ENCODE data around the gene UBAP1.
"Not testable (repeated sequence)": the region's sequence is repeated elsewhere in the genome, so short reads cannot be mapped to it uniquely, and the experiment has no call there.

UBAP1 gene

DNA sequence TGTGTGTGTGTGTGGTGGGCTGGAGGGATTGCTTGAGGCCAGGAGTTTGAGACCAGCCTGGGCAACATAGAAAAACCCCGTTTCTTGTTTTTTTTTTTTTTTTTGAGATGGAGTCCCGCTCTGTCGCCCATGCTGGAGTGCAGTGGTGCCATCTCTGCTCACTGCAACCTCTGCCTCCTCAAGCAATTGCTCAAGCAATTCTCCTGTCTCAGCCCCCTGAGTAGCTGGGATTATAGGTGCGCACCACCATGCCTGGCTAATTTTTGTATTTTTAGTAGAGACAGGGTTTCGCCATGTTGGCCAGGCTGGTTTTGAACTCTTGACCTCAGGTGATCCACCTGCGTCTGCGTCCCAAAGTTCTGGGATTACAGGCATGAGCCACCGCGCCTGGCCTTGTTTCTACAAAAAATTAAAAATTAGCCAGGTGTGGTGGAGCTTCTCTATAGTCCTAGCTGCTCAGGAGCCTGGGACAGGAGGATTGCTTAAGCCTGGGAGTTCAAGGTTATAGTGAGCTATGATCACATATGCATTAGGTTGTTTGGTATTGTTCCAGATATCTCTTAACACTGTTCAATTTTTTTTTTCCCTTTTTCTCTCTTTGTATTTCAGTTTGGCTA is 47.4 kb downstream of the UBAP1 start:
- DNase-seq: not testable (repeated sequence)

DNA sequence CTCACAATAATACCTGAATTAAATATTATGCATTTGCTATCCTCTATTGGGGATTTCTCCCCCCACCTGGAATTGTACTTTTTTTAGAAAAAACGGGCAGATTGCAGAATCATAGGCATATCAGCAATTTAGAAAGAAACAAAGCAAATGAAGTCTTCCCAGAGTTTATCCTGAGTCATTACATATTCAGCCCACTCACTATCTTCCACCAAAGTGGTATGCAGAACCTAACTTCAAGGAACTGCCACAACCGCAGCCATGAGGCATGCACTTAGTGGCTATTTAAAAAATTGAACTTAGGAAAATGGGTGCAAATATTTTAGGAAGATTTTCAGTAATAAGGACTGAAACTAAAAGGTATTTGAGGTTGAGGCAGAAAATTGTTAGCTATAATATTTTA is 48.6 kb downstream of the UBAP1 start:
- DNase-seq: no peak

DNA sequence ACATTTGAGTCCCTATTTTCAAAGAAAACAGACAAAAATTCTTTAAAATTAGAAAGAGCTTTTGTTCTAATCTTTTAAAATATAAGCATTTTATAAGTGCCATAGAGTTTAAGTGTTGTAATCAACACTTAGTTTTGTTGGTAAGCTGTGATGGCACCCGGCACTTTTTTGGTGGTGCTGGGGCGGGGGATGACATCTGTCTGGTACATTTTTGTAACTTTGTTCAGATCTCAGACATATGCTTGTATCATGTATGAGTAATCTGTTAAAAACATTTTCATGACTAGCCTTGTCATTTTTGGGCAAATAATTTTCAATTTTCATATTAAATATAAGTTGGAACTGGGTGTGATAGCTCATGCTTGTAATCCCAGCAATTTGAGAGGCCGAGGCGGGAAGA is 51.7 kb downstream of the UBAP1 start:
- no peak for DNase-seq

DNA sequence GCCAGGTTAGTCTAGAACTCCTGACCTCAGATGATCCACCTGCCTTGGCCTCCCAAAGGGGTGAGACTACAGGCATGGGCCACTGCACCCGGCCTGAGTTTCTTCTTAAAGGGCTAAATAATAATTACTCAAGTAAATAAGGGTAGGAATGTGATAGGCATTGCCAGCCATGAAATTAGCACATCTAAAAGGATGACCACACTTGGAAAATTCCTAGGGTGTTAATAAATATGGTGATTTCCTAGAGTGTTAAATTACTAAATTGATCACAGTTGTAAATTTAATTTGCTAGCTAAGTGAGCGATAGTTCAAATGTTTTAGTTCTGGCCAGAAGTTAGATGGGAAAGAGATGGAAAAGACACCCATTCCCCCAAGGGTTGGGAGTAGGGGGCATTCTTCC is 53.4 kb downstream of the UBAP1 start:
- no peak for DNase-seq

DNA sequence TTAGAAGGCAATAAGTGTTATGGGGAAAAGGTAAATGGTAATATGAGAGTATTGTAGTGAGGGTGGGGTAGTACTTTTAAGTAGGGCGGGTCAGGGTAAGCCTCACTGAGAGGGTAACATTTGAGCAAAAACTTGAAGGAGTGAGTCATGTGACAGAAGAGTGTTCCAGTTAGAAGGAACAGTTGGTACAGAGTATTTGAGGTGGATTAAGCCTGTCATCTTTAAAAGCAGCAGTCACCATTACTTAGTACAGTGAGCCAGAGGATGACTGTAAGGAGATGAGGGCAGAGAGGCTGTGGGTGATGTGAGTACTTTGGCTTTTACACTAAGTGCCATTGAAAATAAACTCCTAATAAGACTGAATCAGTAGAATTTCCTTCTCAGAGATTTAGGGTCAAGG is 54.8 kb downstream of the UBAP1 start:
- DNase-seq: no peak

DNA sequence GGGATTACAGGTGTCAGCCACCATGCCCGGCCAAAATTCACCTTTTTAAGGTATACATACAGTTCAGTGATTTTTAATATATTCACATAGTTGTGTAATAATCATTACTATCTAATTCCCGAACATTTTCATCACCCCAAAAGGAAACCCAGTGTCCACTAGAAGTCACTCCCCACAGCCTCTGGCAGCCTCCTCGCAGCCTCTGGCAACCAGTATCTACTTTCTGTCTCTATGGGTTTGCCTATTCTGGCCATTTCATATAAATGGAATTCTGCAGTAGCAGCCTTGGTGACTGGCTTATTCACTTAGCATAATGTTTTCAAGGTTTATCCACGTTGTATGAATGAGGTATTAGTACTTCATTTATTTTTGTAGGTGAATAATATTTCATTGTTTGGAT is 59.0 kb downstream of the UBAP1 start:
- DNase-seq: no peak

DNA sequence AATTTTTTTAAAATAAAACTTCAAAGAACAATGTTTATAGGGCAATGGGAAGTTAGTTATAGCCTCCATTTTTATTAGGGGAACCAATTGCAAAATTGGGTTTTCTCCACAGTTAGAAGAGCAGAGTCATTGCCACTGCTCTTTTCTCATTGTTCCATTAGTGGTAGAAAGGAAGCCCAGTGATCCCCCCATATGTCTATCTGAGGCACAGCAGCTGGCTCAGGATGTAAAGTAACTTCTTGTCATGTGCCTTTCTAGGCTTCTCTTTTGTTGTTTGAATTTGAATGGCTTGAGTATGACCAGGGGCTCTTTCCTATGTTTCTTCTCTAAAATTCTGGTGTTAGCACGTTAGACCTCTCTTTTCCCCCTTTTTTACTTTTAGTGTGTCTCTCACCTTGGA is 61.2 kb downstream of the UBAP1 start:
- no peak for DNase-seq

DNA sequence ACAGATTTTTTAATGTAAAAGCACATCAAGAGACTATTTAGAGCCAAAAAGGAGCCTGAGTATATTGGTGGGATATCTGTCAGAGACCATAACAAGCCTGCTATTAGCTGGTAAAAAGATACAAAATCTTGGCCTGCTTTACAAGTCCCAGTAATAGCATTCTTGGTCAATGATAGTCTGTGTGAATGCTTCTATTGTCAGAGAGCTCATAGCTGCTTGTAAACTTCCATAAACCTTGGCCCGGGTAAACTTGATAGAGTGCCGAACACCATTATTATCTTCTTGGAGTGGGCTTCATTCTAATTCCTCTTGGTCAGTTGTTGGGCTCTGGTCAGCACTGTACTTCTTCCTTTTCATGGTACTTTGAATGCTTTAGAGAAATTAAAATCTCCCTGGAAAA is 64.0 kb downstream of the UBAP1 start:
- DNase-seq: no peak

DNA sequence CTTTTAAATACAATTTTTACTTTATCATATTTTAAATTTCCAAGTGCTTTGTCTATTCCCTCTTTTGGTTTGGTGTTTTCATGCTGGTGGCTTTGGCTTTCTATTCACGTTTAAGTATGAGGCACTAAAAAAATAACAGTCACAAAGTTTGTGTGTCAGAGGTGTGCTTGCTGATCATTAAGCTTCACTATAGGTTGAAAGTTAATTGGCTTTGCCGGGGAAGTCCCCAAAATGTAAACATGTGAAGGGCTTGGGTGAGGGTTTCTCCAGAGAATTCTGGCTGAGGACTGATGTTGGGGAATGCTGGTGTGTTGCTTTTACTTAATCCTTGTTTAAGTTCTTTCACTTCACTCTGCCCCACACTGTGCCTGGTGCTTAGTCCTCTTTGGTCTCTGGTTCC is 66.4 kb downstream of the UBAP1 start:
- not testable (repeated sequence) for DNase-seq

DNA sequence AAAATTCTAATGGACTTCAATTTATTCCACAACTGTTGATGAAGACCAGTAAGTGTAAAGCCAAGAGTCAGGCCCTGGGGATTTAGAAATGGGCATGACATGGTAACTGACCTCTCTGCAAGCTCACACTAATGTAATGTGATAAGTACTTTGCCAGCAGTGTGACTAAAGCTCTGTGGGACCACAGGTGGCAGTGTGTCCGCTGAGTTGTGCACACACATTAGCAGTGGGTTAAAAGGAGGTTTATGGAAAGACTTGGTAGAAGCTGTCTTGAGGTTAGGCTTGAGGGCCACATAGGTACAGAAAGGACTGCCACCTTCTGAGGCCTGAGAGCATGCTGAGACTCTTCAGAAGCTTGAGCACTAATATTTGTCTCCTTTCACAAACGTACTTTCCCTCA is 67.6 kb downstream of the UBAP1 start:
- DNase-seq: no peak

DNA sequence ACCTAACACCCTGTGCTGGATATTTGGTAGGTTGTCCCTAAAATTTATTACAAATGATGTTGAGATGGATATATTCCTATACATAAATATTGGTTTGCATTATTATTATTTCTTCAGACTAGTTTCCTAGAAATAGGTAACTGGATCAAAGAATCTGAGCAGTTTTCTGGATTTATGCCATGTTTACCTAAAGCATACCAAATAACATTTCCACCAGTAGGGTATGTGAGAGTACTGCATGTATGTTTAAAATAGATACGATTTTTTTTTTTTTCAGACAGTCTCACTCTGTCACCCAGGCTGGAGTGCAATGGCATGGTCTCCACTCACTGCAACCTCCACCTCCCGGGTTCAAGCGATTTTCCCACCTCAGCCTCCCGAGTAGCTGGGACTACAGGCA is 68.9 kb downstream of the UBAP1 start:
- not testable (repeated sequence) for DNase-seq

DNA sequence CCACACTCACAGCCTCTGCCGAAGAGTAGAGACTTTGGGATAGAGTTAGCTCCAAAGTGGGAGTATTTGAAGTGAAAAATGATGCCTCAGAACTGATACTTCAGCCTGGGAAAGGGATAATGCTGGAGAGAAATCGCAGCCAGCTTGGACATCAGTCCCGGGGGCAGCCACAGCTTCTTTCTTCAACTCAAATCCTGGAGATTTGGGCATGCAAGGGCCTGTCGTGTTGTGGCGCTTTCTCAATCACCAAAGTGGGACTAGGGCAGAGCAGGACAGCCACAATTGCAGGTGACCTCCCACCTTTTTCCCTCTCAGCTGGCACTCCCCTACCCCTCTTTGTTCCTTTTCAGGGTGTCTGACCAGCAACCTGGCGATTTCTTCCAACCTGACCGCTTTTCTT is 70.4 kb downstream of the UBAP1 start:
- DNase-seq: no peak

DNA sequence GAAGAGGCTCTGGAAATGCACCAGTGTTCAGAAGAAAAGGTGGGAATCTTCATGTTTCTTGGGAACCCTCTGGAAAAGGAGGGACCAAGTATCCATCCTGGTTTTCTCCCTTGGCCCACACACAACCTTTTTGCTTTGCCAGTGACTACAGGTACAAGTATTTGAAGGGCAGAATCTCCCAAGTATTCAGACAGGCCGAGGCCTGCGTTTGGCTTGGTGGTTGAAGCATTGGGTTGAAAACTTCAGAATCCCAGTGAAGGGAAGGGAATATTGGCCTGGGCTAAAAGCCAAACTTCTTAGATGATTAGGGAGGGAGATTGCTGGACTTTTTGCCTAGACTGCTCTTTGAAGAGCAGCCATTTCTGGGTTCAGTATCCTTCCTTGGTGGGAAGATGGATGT is 71.9 kb downstream of the UBAP1 start:
- no peak for DNase-seq

DNA sequence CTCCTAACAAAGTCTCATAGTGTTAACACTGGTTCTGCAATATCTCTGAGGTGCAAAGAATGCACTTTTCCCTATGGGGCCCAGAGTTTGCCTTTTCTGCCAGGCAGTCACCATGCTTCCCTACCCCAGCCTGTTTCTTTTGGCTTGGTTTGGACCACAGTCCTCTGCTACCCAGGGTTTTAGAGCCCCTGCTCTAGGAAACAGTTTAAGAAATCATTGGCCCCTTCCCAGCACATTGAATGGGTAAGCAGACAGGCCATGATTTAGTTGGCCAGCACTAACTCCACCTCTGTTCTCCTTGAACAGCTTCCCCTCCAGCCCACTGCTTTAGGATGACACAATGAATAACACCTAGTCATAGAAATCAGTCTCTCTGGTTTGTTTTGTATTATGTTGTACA is 73.2 kb downstream of the UBAP1 start:
- DNase-seq: no peak

DNA sequence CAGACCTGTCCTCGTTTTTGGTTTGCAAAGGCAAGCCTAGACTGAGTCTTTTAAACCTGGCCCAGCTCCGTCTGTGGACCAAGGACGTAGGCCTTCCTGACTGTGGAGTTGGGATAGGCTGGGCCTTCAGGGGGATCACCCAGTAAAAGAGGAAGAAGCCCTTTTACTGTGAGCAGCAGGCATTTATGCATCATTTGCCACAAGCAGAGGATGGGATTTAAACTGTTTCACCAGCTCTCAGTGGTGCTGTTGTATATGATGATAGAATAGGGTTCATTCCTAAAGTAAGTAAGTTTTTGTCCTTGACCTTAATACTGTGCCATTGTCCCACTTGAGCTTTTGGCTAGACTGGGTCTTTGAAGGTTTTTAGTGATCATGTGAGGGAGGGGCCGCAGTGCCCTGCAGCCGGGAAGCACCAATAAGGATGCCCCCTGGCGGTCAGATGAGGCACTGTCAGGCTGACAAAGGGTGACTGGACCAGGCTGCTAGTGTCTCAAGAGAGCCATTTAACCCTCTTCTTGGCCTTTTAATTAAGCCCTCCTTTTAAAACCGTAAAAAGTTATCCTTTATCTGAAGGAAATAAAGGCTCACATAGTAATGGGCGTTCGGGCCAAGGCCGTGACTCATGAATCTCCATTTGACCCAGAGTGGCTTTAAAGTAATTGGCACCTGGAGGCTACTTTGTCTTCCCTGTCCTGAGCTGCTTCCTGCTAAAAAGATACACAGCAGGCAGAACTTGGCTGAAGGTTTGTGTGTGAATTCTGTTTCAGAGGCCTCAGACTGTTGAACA is 74.0 kb downstream of the UBAP1 start:
- peak; percentile 57 for DNase-seq

DNA sequence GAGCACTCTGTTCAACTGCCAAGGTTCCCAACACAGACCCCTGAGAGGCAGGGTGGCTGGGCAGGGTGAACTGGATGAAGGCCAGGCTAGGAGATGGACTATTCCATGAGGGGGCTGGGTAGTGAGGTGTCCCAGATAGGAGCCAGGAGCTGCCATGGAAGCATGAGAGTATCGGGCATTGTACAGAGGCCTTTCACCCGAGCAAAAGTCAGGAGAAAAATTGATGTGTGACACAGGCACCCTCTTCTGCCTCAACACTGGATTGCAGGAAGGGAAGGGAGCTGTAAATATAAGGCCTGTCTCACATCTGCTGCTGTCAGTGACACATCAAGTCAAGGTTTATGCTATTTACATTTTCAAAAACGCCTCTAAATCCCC is 74.6 kb downstream of the UBAP1 start:
- DNase-seq: no peak

DNA sequence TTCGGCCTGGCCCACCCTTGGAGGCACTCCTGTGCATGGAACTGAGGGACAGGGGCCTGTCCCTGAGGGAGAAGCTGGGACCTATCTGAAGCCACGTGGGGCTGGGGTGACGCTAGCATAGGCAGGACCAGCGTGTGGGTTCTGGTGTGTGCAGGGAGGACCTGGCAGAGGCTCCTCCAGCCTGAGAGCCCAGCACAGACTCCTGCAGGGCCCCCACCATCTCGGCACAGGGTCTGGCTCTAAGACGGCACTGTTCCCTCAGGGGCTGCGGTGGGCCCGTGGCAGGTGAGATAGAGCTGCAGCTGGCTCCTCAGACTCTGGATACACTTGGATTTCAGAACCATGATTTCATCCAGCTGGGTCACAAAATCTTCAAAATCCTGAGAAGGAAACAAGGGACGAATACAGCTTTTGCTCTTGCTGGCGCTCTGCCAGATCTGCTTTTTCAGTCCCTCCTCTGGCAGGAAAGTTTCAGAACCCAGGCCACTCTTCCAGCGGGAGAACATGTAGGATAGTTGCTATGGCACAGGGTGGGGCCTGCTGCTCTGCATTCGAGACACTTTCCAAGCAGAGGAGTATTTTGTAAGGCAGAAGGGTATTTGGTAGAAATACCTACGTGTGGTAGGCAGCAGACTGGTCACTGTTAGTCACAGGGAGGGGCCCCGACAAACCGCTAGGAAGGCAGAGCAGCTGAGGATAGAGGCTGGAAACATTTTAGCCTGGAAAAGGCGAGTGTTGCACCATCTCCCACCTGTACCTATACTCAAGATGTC is 75.5 kb downstream of the UBAP1 start:
- DNase-seq: no peak

DNA sequence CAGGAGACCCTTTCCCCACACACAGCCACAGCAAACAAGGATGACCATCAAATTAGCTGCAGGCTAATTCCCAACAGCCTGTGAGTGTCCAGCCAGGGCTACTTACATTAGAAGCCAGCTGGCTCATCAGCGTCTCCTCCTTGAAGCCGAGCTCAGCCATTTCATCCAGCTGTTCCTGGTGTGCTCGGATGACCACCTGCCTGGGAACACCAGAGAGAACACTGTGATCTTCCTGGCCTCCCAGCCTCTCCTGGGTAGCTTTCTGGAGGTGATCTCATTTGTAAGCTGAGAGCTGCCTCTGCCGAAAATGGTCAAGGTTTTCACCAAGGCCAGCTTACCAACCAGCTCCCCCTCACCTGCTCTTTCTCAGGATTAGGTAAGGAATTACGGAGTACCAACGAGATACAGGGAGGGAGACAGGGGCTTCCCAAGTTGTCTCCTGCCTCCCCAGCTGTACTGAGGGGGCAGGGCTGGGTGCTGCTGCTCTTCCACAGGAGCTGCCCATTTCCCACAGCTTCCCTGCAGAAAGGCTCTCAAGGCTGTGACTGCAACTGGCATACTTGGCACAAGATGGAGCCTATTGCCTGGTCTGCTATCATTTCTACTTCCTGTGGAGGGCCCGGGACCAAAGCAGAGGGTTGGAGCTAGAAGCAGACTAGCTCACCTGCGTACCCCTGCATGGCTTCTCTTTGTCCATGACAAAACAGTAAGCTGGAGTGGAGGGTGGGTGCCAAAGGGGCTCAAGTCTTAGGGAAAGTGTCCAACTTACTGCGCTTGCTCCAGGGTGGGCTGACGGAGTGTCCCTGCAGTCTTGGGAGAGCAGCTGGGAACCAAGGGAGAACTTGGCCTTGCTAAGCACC is 76.4 kb downstream of the UBAP1 start:
- DNase-seq: no peak

DNA sequence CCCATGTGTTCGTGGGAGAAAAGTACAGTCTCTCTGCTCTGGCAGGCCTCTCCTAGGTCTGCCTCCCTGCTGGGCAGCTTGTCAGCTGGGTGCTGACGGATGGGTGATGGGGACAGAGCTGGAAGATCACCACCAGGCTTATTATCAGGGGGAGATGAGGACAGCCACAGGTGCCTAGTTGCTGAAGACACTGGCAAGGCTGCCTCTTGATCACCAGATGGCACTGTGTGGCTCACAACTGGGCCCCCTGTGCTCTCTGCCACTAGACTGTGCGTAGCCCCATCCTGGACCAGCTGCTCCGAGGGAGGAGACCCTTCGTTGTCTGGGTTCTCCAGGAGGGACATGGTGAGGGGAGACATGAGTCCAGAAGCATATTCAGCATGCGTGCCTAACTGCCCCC is 77.3 kb downstream of the UBAP1 start:
- no peak for DNase-seq

DNA sequence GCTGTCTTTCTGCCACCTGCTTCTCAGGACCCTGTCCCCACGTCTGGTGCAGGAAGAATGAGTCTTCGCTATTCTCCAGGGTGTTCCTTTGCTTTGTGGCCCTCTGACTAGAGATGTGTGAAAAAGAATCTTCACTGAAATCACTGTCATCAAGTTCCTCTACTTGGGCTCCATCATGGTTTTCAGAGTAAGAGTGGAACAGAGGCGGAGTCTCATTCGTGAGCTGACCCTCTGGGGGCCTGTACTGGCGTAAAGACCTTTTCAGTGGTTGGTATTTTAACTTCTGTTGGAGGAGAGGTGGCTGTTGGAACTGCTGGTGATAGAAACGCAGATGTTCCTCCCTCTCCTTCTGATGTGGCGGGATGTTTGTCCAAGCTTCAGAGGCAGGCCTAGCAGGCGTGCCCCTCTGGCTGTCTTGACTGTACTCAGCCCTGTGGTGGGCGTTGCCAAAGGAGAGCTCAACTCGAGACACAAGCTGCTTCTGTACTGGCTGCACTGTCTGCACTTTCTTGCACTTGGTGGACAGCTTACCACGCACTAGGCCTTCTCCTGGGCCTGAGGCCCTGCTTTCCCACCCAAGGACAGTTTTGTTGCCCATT is 78.2 kb downstream of the UBAP1 start:
- DNase-seq: no peak

DNA sequence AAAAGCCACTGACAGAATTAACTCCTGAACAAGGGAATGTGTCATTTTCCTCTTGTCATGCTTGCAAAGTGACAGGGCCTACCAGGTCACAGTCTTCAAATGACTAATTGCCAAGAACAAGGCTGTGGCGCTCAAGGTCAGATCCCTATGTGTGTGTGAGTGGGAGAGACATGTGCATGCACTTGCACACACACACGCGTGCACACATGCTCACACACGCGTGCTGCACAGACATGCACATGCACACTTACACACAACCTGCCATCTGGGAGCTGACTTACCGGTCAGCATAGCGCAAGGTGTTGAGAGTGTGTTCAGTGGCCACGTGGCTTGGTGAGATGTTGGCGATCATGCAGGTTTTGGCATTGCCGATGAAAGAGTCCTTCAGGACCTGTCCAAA is 80.5 kb downstream of the UBAP1 start:
- no peak for DNase-seq

DNA sequence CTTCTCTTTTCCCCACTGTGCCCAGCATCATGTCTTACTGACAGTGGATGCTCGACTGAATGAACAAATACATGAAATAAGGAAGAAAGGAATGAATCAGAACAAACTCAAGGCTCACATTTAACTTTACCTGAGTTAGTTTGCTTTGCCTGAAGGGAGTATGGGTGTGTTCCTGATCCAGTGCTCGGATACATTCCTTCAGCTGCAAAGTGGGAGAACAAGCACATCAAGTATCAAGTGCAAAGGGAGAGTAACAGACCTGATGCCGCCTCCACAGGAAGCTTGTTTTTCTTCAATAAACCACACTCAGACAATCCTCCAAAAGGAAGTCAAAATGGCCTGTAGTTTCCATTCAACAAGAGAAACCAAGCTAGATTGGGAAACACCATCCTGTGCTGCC is 84.1 kb downstream of the UBAP1 start:
- DNase-seq: no peak

DNA sequence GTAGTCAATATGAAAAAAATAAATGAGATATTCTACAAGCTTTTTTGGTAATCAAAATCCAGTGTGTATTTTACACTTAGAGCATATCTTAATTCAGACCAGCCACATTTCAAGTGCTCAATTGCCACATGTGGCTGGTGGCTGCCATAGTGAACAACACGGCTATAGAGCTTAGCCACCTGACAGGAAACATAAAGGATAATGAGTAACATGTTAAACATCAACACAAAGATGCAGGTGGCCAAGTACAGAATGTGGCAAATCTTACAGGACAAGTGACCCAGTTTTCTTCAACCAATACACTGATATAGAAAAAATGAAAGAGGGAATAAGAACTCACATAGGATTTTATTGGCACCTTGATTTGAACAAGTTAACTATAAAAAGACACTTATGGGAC is 88.8 kb downstream of the UBAP1 start:
- no peak for DNase-seq

All from central memory CD4-positive, alpha-beta T cell (primary cell).